ENCODE measurements around the gene ZCCHC2. TPM values are rescaled to one million over a fixed set of nuclear protein-coding genes. Genes with fewer than 3 reads are reported as not detected.

Gene ZCCHC2
- total RNA-seq, 3 donors from 2014 or later (not counting 1 experiment from before 2014, with no cell fraction given): 50.4 to 81.2 (median 59.6) TPM

DNA sequence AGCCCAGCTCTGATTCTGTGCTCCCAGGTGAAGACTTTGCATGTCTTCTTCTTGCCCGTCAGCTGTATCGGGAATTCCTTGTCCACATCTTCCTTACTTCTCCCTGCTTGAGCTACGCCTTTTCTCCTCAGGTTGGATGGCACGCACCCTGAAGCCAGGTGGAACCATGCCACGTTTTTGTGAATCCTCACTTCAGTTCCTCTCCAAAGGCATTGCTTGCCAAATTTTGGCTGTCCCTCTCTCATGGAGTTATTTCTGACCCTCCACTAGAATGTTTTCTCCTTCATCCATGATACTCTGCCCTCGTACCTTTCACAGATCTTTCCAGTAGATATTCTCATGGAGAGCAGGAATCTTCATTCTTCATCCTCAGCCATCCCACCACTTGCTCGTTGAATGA lies 20.2 kb downstream of the ZCCHC2 start:
- no peak for DNase-seq
- Histone ChIP-seq H3K27ac (ENCODE audit: low read length) (no peak overlapping the region), H3K4me3 (ENCODE audit: low read length) (no peak overlapping the region), H3K9me3 (ENCODE audit: control insufficient read depth, insufficient read depth, low read length) (no peaks in the 10 kb centered on the region), H3K27me3 (ENCODE audit: control insufficient read depth, insufficient read depth, low read length) (no peaks in the 10 kb centered on the region), H3K4me1 (ENCODE audit: control insufficient read depth, insufficient read depth, low read length) (no peaks in the 10 kb centered on the region), H3K36me3 (ENCODE audit: control insufficient read depth, insufficient read depth, low read length) (peaks cover 57% of the 10 kb centered on the region)
- peaks cover 8 to 19% of the 10 kb centered on the region in 2 donors for H3K4me1 Mint-ChIP-seq
- intact Hi-C loops (cut with micrococcal nuclease): no loop called here
- WGBS (ENCODE audit: insufficient coverage): 96% methylated on average over 7 of the region's 7 CpGs
- H3K9me3 Mint-ChIP-seq: no peaks in the 10 kb centered on the region
- H3K27me3 Mint-ChIP-seq (ENCODE audit: low read depth in 2 of 2): no peaks in the 10 kb centered on the region
- TF ChIP-seq, protein P1, sequence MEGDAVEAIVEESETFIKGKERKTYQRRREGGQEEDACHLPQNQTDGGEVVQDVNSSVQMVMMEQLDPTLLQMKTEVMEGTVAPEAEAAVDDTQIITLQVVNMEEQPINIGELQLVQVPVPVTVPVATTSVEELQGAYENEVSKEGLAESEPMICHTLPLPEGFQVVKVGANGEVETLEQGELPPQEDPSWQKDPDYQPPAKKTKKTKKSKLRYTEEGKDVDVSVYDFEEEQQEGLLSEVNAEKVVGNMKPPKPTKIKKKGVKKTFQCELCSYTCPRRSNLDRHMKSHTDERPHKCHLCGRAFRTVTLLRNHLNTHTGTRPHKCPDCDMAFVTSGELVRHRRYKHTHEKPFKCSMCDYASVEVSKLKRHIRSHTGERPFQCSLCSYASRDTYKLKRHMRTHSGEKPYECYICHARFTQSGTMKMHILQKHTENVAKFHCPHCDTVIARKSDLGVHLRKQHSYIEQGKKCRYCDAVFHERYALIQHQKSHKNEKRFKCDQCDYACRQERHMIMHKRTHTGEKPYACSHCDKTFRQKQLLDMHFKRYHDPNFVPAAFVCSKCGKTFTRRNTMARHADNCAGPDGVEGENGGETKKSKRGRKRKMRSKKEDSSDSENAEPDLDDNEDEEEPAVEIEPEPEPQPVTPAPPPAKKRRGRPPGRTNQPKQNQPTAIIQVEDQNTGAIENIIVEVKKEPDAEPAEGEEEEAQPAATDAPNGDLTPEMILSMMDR (IDR thresholded peaks at IDR 0.05): no peak
- H3K4me3 Mint-ChIP-seq: no peak overlapping the region
- no peak for ATAC-seq
- peaks cover 19% of the 10 kb centered on the region for H3K36me3 Mint-ChIP-seq
- no peak overlapping the region for H3K27ac Mint-ChIP-seq

DNA sequence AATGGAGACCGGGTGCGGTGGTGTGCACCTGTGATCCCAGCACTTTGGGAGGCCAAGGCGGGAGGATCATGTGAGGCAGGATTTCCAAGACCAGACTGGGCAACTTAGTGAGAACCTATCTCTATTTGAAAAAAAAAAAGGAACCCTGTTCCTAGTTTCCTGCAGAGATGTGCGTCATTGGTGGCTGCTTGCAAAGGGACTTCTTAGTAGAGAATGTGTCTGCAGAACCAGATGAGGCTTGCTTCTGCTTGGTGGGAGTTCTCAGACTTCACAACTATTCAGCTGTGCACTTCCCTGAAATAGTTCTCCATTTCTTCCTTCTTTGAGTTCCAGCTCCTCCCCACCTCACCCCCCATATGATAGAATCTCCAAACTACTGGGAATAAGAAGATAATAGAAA lies 22.3 kb downstream of the ZCCHC2 start:
- Mint-ChIP-seq H3K9me3 (no peaks in the 10 kb centered on the region), H3K4me3 (no peak overlapping the region), H3K27ac (no peak overlapping the region), H3K4me1 (peaks cover 10 to 23% of the 10 kb centered on the region in 2 donors), H3K36me3 (peaks cover 19% of the 10 kb centered on the region), H3K27me3 (ENCODE audit: low read depth in 2 of 2) (no peaks in the 10 kb centered on the region)
- no peaks in the 10 kb centered on the region for H3K9me3 ChIP-seq (ENCODE audit: control insufficient read depth, insufficient read depth, low read length)
- 95% methylated on average over 4 of the region's 4 CpGs for WGBS (ENCODE audit: insufficient coverage)
- no peak overlapping the region for H3K27ac ChIP-seq (ENCODE audit: low read length)
- H3K36me3 ChIP-seq (ENCODE audit: control insufficient read depth, insufficient read depth, low read length): peaks cover 56% of the 10 kb centered on the region
- TF ChIP-seq, protein P1 (IDR thresholded peaks at IDR 0.05): no peak
- DNase-seq (no peak), ATAC-seq (no peak)
- no peaks in the 10 kb centered on the region for H3K4me1 ChIP-seq (ENCODE audit: control insufficient read depth, insufficient read depth, low read length)
- H3K27me3 ChIP-seq (ENCODE audit: control insufficient read depth, insufficient read depth, low read length): no peaks in the 10 kb centered on the region
- H3K4me3 ChIP-seq (ENCODE audit: low read length): no peak overlapping the region
- intact Hi-C loops (cut with micrococcal nuclease): no loop called here

GRCh38 chr18:62549755-62550154 lies 26.9 kb downstream of the ZCCHC2 start:
- Histone ChIP-seq H3K4me1 (ENCODE audit: control insufficient read depth, insufficient read depth, low read length) (no peaks in the 10 kb centered on the region), H3K27ac (ENCODE audit: low read length) (no peak overlapping the region), H3K36me3 (ENCODE audit: control insufficient read depth, insufficient read depth, low read length) (peaks cover 54% of the 10 kb centered on the region), H3K4me3 (ENCODE audit: low read length) (no peak overlapping the region), H3K27me3 (ENCODE audit: control insufficient read depth, insufficient read depth, low read length) (no peaks in the 10 kb centered on the region), H3K9me3 (ENCODE audit: control insufficient read depth, insufficient read depth, low read length) (no peaks in the 10 kb centered on the region)
- H3K36me3 Mint-ChIP-seq: peaks cover 12% of the 10 kb centered on the region
- intact Hi-C loops (cut with micrococcal nuclease): no loop called here
- peaks cover 26 to 28% of the 10 kb centered on the region in 2 donors for H3K4me1 Mint-ChIP-seq
- TF ChIP-seq, protein P1 (IDR thresholded peaks at IDR 0.05): no peak
- DNase-seq (no peak), ATAC-seq (peak in 1 of 3 donors; percentile 47)
- no peaks in the 10 kb centered on the region for H3K27me3 Mint-ChIP-seq (ENCODE audit: low read depth in 2 of 2)
- WGBS (ENCODE audit: insufficient coverage): 78% methylated on average over 3 of the region's 5 CpGs
- no peak overlapping the region for H3K4me3 Mint-ChIP-seq
- no peak overlapping the region for H3K27ac Mint-ChIP-seq
- H3K9me3 Mint-ChIP-seq: no peaks in the 10 kb centered on the region

GRCh38 chr18:62550746-62551145 lies 27.9 kb downstream of the ZCCHC2 start:
- Histone ChIP-seq H3K27me3 (ENCODE audit: control insufficient read depth, insufficient read depth, low read length) (no peaks in the 10 kb centered on the region), H3K27ac (ENCODE audit: low read length) (no peak overlapping the region), H3K4me3 (ENCODE audit: low read length) (no peak overlapping the region), H3K9me3 (ENCODE audit: control insufficient read depth, insufficient read depth, low read length) (no peaks in the 10 kb centered on the region), H3K36me3 (ENCODE audit: control insufficient read depth, insufficient read depth, low read length) (peaks cover 51% of the 10 kb centered on the region), H3K4me1 (ENCODE audit: control insufficient read depth, insufficient read depth, low read length) (no peaks in the 10 kb centered on the region)
- TF ChIP-seq, protein P1 (IDR thresholded peaks at IDR 0.05): no peak
- Mint-ChIP-seq H3K27ac (no peak overlapping the region), H3K27me3 (ENCODE audit: low read depth in 2 of 2) (no peaks in the 10 kb centered on the region), H3K4me3 (no peak overlapping the region), H3K36me3 (peaks cover 12% of the 10 kb centered on the region), H3K4me1 (peaks cover 26 to 28% of the 10 kb centered on the region in 2 donors), H3K9me3 (no peaks in the 10 kb centered on the region)
- DNase-seq (no peak), ATAC-seq (no peak)
- intact Hi-C loops (cut with micrococcal nuclease): no loop called here
- 90% methylated on average over 9 of the region's 9 CpGs for WGBS (ENCODE audit: insufficient coverage)
